H4 (cell line): ENCODE data around the gene SLC25A41. TPM values are rescaled to one million over a fixed set of nuclear protein-coding genes. Genes with fewer than 3 reads are reported as not detected.

Experiments used
- total RNA-seq: library from RNA; depleted of rRNA; stranded (reverse); fragments of >200 nt; shearing (Covaris generic); gene quantifications from 2 replicates; pipeline ENCODE4 v1.2.3, GENCODE V29; 2014; rRNA removed

Gene SLC25A41
- total RNA-seq, 1 experiment from 2014 or later: not detected

Other genes starting within 250 kb of the SLC25A41 start
- 8.1 and 9.6 TPM in 2 replicates for gene MLLT1, start 153.8 kb downstream of the SLC25A41 start, total RNA-seq
- gene ACER1, start 100.2 kb downstream of the SLC25A41 start, total RNA-seq: not detected in 2 replicates
- gene CLPP, start 72.2 kb downstream of the SLC25A41 start, total RNA-seq: 76.4 and 122 TPM in 2 replicates
- gene ALKBH7, start 61.0 kb downstream of the SLC25A41 start, total RNA-seq: 28.1 and 30.8 TPM in 2 replicates
- 0.55 and 0.77 TPM in 2 replicates for gene PSPN, start 57.8 kb downstream of the SLC25A41 start, total RNA-seq
- gene GTF2F1, start 40.6 kb downstream of the SLC25A41 start, total RNA-seq: 41.1 and 48.4 TPM in 2 replicates
- 48.5 and 54.7 TPM in 2 replicates for gene KHSRP, start 9.0 kb downstream of the SLC25A41 start, total RNA-seq
- 16.1 and 16.6 TPM in 2 replicates for gene SLC25A23, start 26.0 kb upstream of the SLC25A41 start, total RNA-seq
- not detected in 2 replicates for gene CRB3, start 30.5 kb upstream of the SLC25A41 start, total RNA-seq
- 0.19 TPM in 1 of 2 replicates, not detected in the other for gene DENND1C, start 48.0 kb upstream of the SLC25A41 start, total RNA-seq
- 0.87 and 9.2 TPM in 2 replicates for gene TUBB4A, start 68.5 kb upstream of the SLC25A41 start, total RNA-seq
- 17.8 and 18.6 TPM in 2 replicates for gene TNFSF9, start 97.3 kb upstream of the SLC25A41 start, total RNA-seq
- 0.12 TPM in 1 of 2 replicates, not detected in the other for gene CD70, start 157.4 kb upstream of the SLC25A41 start, total RNA-seq
- 0.04 TPM in 1 of 2 replicates, not detected in the other for gene TNFSF14, start 236.4 kb upstream of the SLC25A41 start, total RNA-seq